IMR-90 (cell line): ENCODE measurements around the gene LTO1. TPM values are rescaled to one million over a fixed set of nuclear protein-coding genes. Genes with fewer than 3 reads are reported as not detected.

Source experiments
- ATAC-seq: fragments of 200-7000 bp; cut with Tn5 transposase; 2 replicates; pipeline ENCODE4 v1.9.1; 2020; ENCODE audit warnings: low read depth, mild to moderate bottlenecking, moderate library complexity
- BruUV-seq: library from RNA; stranded (reverse); fragments of 400-500 nt; replicated peaks from 2 replicates; lab custom pipeline; 2021; lab: Mats Ljungman, UMichigan
- CTCF ChIA-PET: fragments of 300-600 bp; formaldehyde crosslinking; extraction: SDS; loops from one replicate; lab custom pipeline; 2021; ENCODE audit warnings: antibody characterized with exemption; lab: Yijun Ruan, JAX
- POLR2A ChIA-PET: fragments of 300-600 bp; sonication (Branson Sonifier 250); formaldehyde crosslinking; loops from one replicate; lab custom pipeline; 2022; ENCODE audit warnings: antibody characterized with exemption; ENCODE audit not compliant: unreplicated experiment; lab: Charles Lee
- DNase-seq: peaks from one replicate; pipeline ENCODE4 v3.0.0; 2013
- H2AFZ ChIP-seq: replicated peaks from 2 replicates; pipeline ENCODE3; 2013; ENCODE audit warnings: low read length, mild to moderate bottlenecking; ENCODE audit not compliant: poor library complexity
- H2AK5ac ChIP-seq: 2 replicates; pipeline ENCODE4 v1.6.1; 2013; ENCODE audit warnings: low read depth, low read length, inconsistent platforms
- H2AK9ac ChIP-seq: replicated peaks from 2 replicates; pipeline ENCODE3; 2013; ENCODE audit warnings: mild to moderate bottlenecking, low read depth, low read length, moderate library complexity; ENCODE audit not compliant: poor library complexity
- H2BK120ac ChIP-seq: 2 replicates; pipeline ENCODE4 v1.6.1; 2013; ENCODE audit warnings: low read depth, low read length, inconsistent platforms
- H2BK15ac ChIP-seq: 3 replicates; pipeline ENCODE4 v1.6.1; 2013; ENCODE audit warnings: low read depth, low read length, inconsistent platforms
- H2BK20ac ChIP-seq: 2 replicates; pipeline ENCODE4 v1.6.1; 2013; ENCODE audit warnings: low read depth, mild to moderate bottlenecking, inconsistent platforms, low read length, moderate library complexity
- H2BK5ac ChIP-seq: 2 replicates; pipeline ENCODE4 v1.6.1; 2013; ENCODE audit warnings: mild to moderate bottlenecking, low read depth, low read length, inconsistent platforms; ENCODE audit not compliant: poor library complexity, severe bottlenecking
- H3K14ac ChIP-seq: replicated peaks from 2 replicates; pipeline ENCODE4 v1.6.1; 2013; ENCODE audit warnings: low read depth, low read length, inconsistent platforms
- H3K18ac ChIP-seq: 2 replicates; pipeline ENCODE4 v1.6.1; 2013; ENCODE audit warnings: low read depth, low read length, control low read depth
- H3K23ac ChIP-seq: 2 replicates; pipeline ENCODE4 v1.6.1; 2013; ENCODE audit warnings: low read depth, low read length, inconsistent platforms
- H3K27ac ChIP-seq: 2 replicates; pipeline ENCODE4 v1.5.1; 2013; ENCODE audit warnings: mild to moderate bottlenecking, control low read depth, low read length; ENCODE audit not compliant: insufficient read depth
- H3K27me3 ChIP-seq: 2 replicates; pipeline ENCODE4 v1.6.1; 2013; ENCODE audit warnings: low read length; ENCODE audit not compliant: control insufficient read depth, insufficient read depth
- H3K36me3 ChIP-seq: 2 replicates; pipeline ENCODE4 v1.6.1; 2013; ENCODE audit warnings: low read length, mixed read lengths; ENCODE audit not compliant: control insufficient read depth, insufficient read depth
- H3K4ac ChIP-seq: 2 replicates; pipeline ENCODE4 v1.6.1; 2013; ENCODE audit warnings: low read depth, low read length, inconsistent platforms
- H3K4me1 ChIP-seq: 2 replicates; pipeline ENCODE4 v1.6.1; 2013; ENCODE audit warnings: low read length, mixed read lengths; ENCODE audit not compliant: control insufficient read depth, insufficient read depth
- H3K4me2 ChIP-seq: 2 replicates; pipeline ENCODE4 v1.6.1; 2013; ENCODE audit warnings: low read depth, mild to moderate bottlenecking, control low read depth, low read length, moderate library complexity
- H3K4me3 ChIP-seq: 2 replicates; pipeline ENCODE4 v1.5.1; 2013; ENCODE audit warnings: low read depth, mild to moderate bottlenecking, control low read depth, low read length, moderate library complexity; ENCODE audit not compliant: insufficient read depth
- H3K56ac ChIP-seq: 2 replicates; pipeline ENCODE4 v1.6.1; 2013; ENCODE audit warnings: low read length, inconsistent platforms; ENCODE audit not compliant: insufficient read depth; ENCODE audit errors: extremely low read depth
- H3K79me1 ChIP-seq, 2 experiments: 2 replicates each; pipeline ENCODE4 v1.6.1; 2013; ENCODE audit warnings: low read length in 2 of 2, inconsistent platforms in 1 of 2, low read depth in 1 of 2
- H3K9ac ChIP-seq: 2 replicates; pipeline ENCODE4 v1.6.1; 2013; ENCODE audit warnings: low read depth, low read length, control low read depth
- H3K9me1 ChIP-seq: 2 replicates; pipeline ENCODE4 v1.6.1; 2013; ENCODE audit warnings: low read length, inconsistent platforms; ENCODE audit not compliant: insufficient read depth
- H3K9me3 ChIP-seq: 2 replicates; pipeline ENCODE4 v1.6.1; 2013; ENCODE audit warnings: low read length; ENCODE audit not compliant: control insufficient read depth, insufficient read depth
- H4K20me1 ChIP-seq: 2 replicates; pipeline ENCODE4 v1.6.1; 2013; ENCODE audit warnings: low read length, inconsistent platforms; ENCODE audit not compliant: insufficient read depth
- H4K5ac ChIP-seq: 2 replicates; pipeline ENCODE4 v1.6.1; 2013; ENCODE audit warnings: mild to moderate bottlenecking, low read depth, low read length, control low read depth
- H4K8ac ChIP-seq, 2 experiments: 2 replicates each; pipeline ENCODE4 v1.6.1; 2013; ENCODE audit warnings: low read depth in 2 of 2, low read length in 2 of 2, control low read depth in 1 of 2, inconsistent platforms in 1 of 2
- H4K91ac ChIP-seq: 2 replicates; pipeline ENCODE4 v1.6.1; 2013; ENCODE audit warnings: low read depth, low read length, inconsistent platforms; ENCODE audit not compliant: insufficient read depth
- FOS ChIP-seq: fragments of 150-350 bp; IDR thresholded peaks from 2 replicates; pipeline ENCODE4 v1.6.1; 2016; ENCODE audit warnings: low read depth, low read length
- MAZ ChIP-seq: IDR thresholded peaks from 2 replicates; pipeline ENCODE4 v1.6.1; 2012; ENCODE audit warnings: low read depth, mild to moderate bottlenecking, low read length, improper control_type of control experiment, moderate library complexity, borderline replicate concordance
- NFE2L2 ChIP-seq: fragments of 150-350 bp; IDR thresholded peaks from 2 replicates; pipeline ENCODE4 v1.6.1; 2016; ENCODE audit warnings: low read depth, mild to moderate bottlenecking, low read length
- POLR2A ChIP-seq: IDR thresholded peaks from 2 replicates; pipeline ENCODE4 v1.6.1; 2012; ENCODE audit warnings: mild to moderate bottlenecking, low read depth, low read length
- RCOR1 ChIP-seq: IDR thresholded peaks from 2 replicates; pipeline ENCODE4 v1.6.1; 2012; ENCODE audit warnings: mild to moderate bottlenecking, low read length, improper control_type of control experiment; ENCODE audit not compliant: insufficient replicate concordance
- RFX5 ChIP-seq: IDR thresholded peaks from 2 replicates; pipeline ENCODE4 v1.8.0; 2012; ENCODE audit warnings: low read depth, mild to moderate bottlenecking, low read length, moderate library complexity
- SMC3 ChIP-seq: fragments of 150-350 bp; IDR thresholded peaks from 2 replicates; pipeline ENCODE4 v1.6.1; 2016; ENCODE audit warnings: low read depth, mild to moderate bottlenecking, antibody characterized with exemption, low read length, moderate library complexity
- WGBS, 2 experiments: methylation state at CpG; one replicate each; pipeline versions ENCODE4 v1.1.5 to v1.1.7; 2013; ENCODE audit warnings: missing lambda C conversion rate in 2 of 2; ENCODE audit not compliant: insufficient read length in 1 of 2; ENCODE audit errors: extremely low coverage in 2 of 2; 5-methylcytosine and 5-hydroxymethylcytosine counted together
- dilution Hi-C: fragments of 300-500 bp; cut with HindIII; formaldehyde crosslinking; loops from one replicate; pipeline ENCODE4 v1.14.3; 2018; ENCODE audit warnings: low sequenced_read_pairs; ENCODE audit not compliant: unreplicated experiment
- in situ Hi-C: fragments of 300-500 bp; cut with MboI; formaldehyde crosslinking; loops from 3 replicates; pipeline ENCODE4 v1.14.3; 2019; ENCODE audit warnings: low sequenced_read_pairs, inconsistent platforms, mixed read lengths
- intact Hi-C: fragments of 100-400 bp; cut with micrococcal nuclease; formaldehyde crosslinking; loops from 2 replicates; pipeline ENCODE4 v1.10.0; 2022
- polyA plus RNA-seq, 3 experiments: library from polyadenylated mRNA; depleted of rRNA; stranded (reverse); fragments of >200 nt; gene quantifications; 2 replicates each; pipeline ENCODE4 v1.2.3, GENCODE V29; 2012; ENCODE audit warnings: low replicate concordance in 1 of 3
- total RNA-seq: library from RNA; depleted of rRNA; stranded (reverse); fragments of >200 nt; gene quantifications from 2 replicates; pipeline ENCODE4 v1.2.3, GENCODE V29; 2012
- TF ChIP-seq, protein P1 (sequence below): conservative IDR thresholded peaks from 2 replicates; pipeline ENCODE4 v1.5.1; 2012; ENCODE audit warnings: mild to moderate bottlenecking, low read depth, low read length, improper control_type of control experiment
- TF ChIP-seq, protein P2 (sequence below): fragments of 150-350 bp; IDR thresholded peaks from 2 replicates; pipeline ENCODE4 v1.6.1; 2017; ENCODE audit warnings: mild to moderate bottlenecking, antibody characterized with exemption, low read length, low read depth

LTO1 gene
- total and polyA plus RNA-seq, 2 of the 4 experiments (the other 2 are of a cell fraction) = 8.2 to 23.5 TPM

DNA sequence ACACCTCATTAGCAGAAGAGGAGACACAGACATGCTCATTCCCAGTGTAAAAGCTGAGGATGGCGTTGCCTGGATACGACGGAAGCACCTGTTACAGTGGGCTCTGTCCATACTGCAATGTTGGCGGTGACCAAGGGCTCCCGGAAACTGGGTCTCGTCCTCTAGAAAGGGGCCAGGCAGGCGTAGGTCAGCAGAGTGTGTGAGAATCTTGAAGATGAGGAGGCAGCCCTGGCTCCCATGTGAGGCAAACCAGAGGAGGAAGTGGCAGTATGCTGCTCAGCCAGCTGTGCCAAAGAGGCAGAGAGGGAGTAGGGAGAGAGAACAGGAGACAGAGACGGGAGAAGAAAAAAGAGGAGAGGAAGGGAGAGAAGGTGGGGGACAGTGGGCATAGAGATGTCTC lies 10.3 kb downstream of the LTO1 start:
- no peak overlapping the region for H2BK20ac ChIP-seq
- no peak for DNase-seq
- no peak overlapping the region for H3K4me2 ChIP-seq
- H3K18ac ChIP-seq = no peak overlapping the region
- no peaks in the 10 kb centered on the region for H3K9me1 ChIP-seq
- POLR2A ChIA-PET = interaction anchor here (0.6 kb wide), 1 partner anchor 499 kb away, joined by 12 read pairs; no protein-coding TSS in a partner anchor
- no peak overlapping the region for H3K9ac ChIP-seq
- dilution Hi-C loops = no loop called here
- H4K5ac ChIP-seq = no peak overlapping the region
- intact Hi-C loops = no loop called here
- no peak overlapping the region for H3K14ac ChIP-seq
- no peak overlapping the region for H2AFZ ChIP-seq
- in situ Hi-C loops = loop anchor here (25.0 kb wide), 2 partner anchors 728 to 1053 kb away; no protein-coding TSS in a partner anchor
- BruUV-seq = no TSS peak
- H3K27me3 ChIP-seq = no peaks in the 10 kb centered on the region
- WGBS, 2 experiments = 98% methylated on average over 7 of the region's 8 CpGs; no CpG with 5 or more reads in 1 of the 2 experiments
- H3K9me3 ChIP-seq = no peaks in the 10 kb centered on the region
- no peak overlapping the region for H2BK120ac ChIP-seq
- H3K56ac ChIP-seq = no peak overlapping the region
- no peak overlapping the region for H4K91ac ChIP-seq
- peaks cover 38% of the 10 kb centered on the region for H3K36me3 ChIP-seq
- no peak overlapping the region for H3K4me3 ChIP-seq
- no peak overlapping the region for H2BK5ac ChIP-seq
- peaks cover 2% of the 10 kb centered on the region; the same call in 1 of the 2 replicates for H3K4me1 ChIP-seq
- H4K8ac ChIP-seq = no peak overlapping the region
- no peak overlapping the region for H2BK15ac ChIP-seq
- H2AK5ac ChIP-seq = no peak overlapping the region
- TF ChIP-seq RCOR1 (no peak), NFE2L2 (no peak), FOS (no peak), MAZ (no peak), SMC3 (no peak), POLR2A (no peak), RFX5 (no peak)
- TF ChIP-seq, protein P1, sequence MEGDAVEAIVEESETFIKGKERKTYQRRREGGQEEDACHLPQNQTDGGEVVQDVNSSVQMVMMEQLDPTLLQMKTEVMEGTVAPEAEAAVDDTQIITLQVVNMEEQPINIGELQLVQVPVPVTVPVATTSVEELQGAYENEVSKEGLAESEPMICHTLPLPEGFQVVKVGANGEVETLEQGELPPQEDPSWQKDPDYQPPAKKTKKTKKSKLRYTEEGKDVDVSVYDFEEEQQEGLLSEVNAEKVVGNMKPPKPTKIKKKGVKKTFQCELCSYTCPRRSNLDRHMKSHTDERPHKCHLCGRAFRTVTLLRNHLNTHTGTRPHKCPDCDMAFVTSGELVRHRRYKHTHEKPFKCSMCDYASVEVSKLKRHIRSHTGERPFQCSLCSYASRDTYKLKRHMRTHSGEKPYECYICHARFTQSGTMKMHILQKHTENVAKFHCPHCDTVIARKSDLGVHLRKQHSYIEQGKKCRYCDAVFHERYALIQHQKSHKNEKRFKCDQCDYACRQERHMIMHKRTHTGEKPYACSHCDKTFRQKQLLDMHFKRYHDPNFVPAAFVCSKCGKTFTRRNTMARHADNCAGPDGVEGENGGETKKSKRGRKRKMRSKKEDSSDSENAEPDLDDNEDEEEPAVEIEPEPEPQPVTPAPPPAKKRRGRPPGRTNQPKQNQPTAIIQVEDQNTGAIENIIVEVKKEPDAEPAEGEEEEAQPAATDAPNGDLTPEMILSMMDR = no peak
- TF ChIP-seq, protein P2, sequence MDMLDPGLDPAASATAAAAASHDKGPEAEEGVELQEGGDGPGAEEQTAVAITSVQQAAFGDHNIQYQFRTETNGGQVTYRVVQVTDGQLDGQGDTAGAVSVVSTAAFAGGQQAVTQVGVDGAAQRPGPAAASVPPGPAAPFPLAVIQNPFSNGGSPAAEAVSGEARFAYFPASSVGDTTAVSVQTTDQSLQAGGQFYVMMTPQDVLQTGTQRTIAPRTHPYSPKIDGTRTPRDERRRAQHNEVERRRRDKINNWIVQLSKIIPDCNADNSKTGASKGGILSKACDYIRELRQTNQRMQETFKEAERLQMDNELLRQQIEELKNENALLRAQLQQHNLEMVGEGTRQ = no peak
- no peak overlapping the region for H3K23ac ChIP-seq
- peaks cover 3% of the 10 kb centered on the region for H4K20me1 ChIP-seq
- H3K79me1 ChIP-seq = peaks cover 20 to 46% of the 10 kb centered on the region in 2 experiments
- ATAC-seq = no peak
- CTCF ChIA-PET = no interaction called here
- no peak overlapping the region for H3K27ac ChIP-seq
- no peak overlapping the region for H3K4ac ChIP-seq
- H2AK9ac ChIP-seq = no peak overlapping the region
